K562 (cell line): ENCODE data around the gene ARFGEF3. TPM values are rescaled to one million over a fixed set of nuclear protein-coding genes. Genes with fewer than 3 reads are reported as not detected.
A peak's percentile ranks its signal among the peaks of the same experiment; 100 is the strongest.

ENCODE experiments used
- ATAC-seq: fragments of 200-7000 bp; cut with Tn5 transposase; 3 replicates; pipeline ENCODE4 v1.9.1; 2020; ENCODE audit warnings: moderate library complexity
- BruUV-seq: library from RNA; stranded (reverse); fragments of 400-500 nt; replicated peaks from 2 replicates; lab custom pipeline; 2021; lab: Mats Ljungman, UMichigan
- CTCF ChIA-PET: fragments of 300-600 bp; formaldehyde crosslinking; extraction: SDS; loops from one replicate; lab custom pipeline; 2021; ENCODE audit warnings: low intra/inter-chr PET ratio; lab: Yijun Ruan, JAX
- POLR2A ChIA-PET: fragments of 300-600, 350-650 bp; sonication (Branson Sonifier 250); formaldehyde crosslinking; extraction: SDS; loops from one replicate; lab custom pipeline; 2021; ENCODE audit warnings: antibody characterized with exemption, inconsistent platforms; lab: Yijun Ruan, JAX
- DNase-seq, 4 experiments: peaks; one replicate each; pipeline versions ENCODE4 v3.0.0 to v3.0.0-alpha.2; 2011 to 2018; ENCODE audit warnings: low spot score in 3 of 4, mixed read lengths in 3 of 4; ENCODE audit errors: extremely low read depth in 1 of 4
- FAIRE-seq: peaks from 2 replicates; lab custom pipeline; 2011; peaks lifted over from hg19 to GRCh38; lab: Jason Lieb, UNC
- H2AFZ ChIP-seq: 2 replicates; pipeline ENCODE4 v1.6.0; 2011; ENCODE audit warnings: low read depth, low read length, control low read depth, inconsistent platforms
- H3K27ac ChIP-seq: fragments of 200-600 bp; 3 replicates; pipeline ENCODE4 v1.8.0; 2011; ENCODE audit warnings: low read depth, mild to moderate bottlenecking, control low read depth, inconsistent platforms, low read length, moderate library complexity, mixed read lengths; ENCODE audit errors: extremely low read depth
- H3K27me3 ChIP-seq, 2 experiments: fragments of 300-600 bp in 1 of 2; 2 replicates in 1 of 2; 3 replicates in 1 of 2; pipeline versions ENCODE4 v1.6.0 to v1.8.0; 2011; ENCODE audit warnings: inconsistent platforms in 2 of 2, low read length in 2 of 2, mild to moderate bottlenecking in 1 of 2, mixed read lengths in 1 of 2, moderate library complexity in 1 of 2; ENCODE audit not compliant: control insufficient read depth in 2 of 2, insufficient read depth in 2 of 2
- H3K36me3 ChIP-seq: fragments of 300-600 bp; 3 replicates; pipeline ENCODE4 v1.8.0; 2011; ENCODE audit warnings: mild to moderate bottlenecking, low read length, inconsistent platforms; ENCODE audit not compliant: control insufficient read depth, insufficient read depth
- H3K4me1 ChIP-seq, 2 experiments: fragments of 200-600 bp in 1 of 2; replicated peaks in 1 of 2; 2 replicates in 1 of 2; 3 replicates in 1 of 2; pipeline versions ENCODE4 v1.5.1 to v1.8.0; 2011; ENCODE audit warnings: inconsistent platforms in 2 of 2, low read length in 2 of 2, mild to moderate bottlenecking in 1 of 2, mixed read lengths in 1 of 2, moderate library complexity in 1 of 2; ENCODE audit not compliant: control insufficient read depth in 2 of 2, insufficient read depth in 2 of 2
- H3K4me2 ChIP-seq: 2 replicates; pipeline ENCODE4 v1.6.1; 2011; ENCODE audit warnings: low read length, control low read depth, inconsistent platforms, mixed read lengths; ENCODE audit not compliant: insufficient read depth
- H3K4me3 ChIP-seq: fragments of 200-600 bp; sonication (generic), shearing (Covaris generic); 2 replicates; pipeline ENCODE4 v1.5.1; 2016; ENCODE audit warnings: control low read depth, inconsistent platforms
- H3K79me2 ChIP-seq: fragments of 200-600 bp; 3 replicates; pipeline ENCODE4 v1.8.0; 2011; ENCODE audit warnings: low read length, inconsistent platforms; ENCODE audit not compliant: control insufficient read depth, insufficient read depth
- H3K9ac ChIP-seq, 2 experiments: 2 replicates each; pipeline versions ENCODE4 v1.6.0 to v1.6.1; 2011; ENCODE audit warnings: low read depth in 2 of 2, low read length in 2 of 2, control low read depth in 1 of 2, inconsistent platforms in 1 of 2, mild to moderate bottlenecking in 1 of 2, mixed read lengths in 1 of 2; ENCODE audit not compliant: insufficient read depth in 1 of 2
- H3K9me1 ChIP-seq: one replicate; pipeline ENCODE4 v1.6.0; 2011; ENCODE audit warnings: inconsistent platforms, mild to moderate bottlenecking, low read length, moderate library complexity; ENCODE audit not compliant: control insufficient read depth, insufficient read depth
- H3K9me3 ChIP-seq: replicated peaks from 2 replicates; pipeline ENCODE4 v1.5.1; 2011; ENCODE audit warnings: low read depth, low read length, inconsistent platforms; ENCODE audit not compliant: control insufficient read depth, insufficient read depth
- H4K20me1 ChIP-seq: replicated peaks from 2 replicates; pipeline ENCODE4 v1.6.1; 2011; ENCODE audit warnings: low read length, inconsistent platforms, mixed read lengths; ENCODE audit not compliant: control insufficient read depth, insufficient read depth
- NFE2L1 ChIP-seq: fragments of 450-650 bp; IDR thresholded peaks from 2 replicates; pipeline ENCODE4 v1.6.1; 2016; ENCODE audit warnings: missing genetic modification characterization, low read depth, mild to moderate bottlenecking, missing compliant biosample characterization, moderate library complexity, borderline replicate concordance
- RBM25 ChIP-seq: fragments of 200-400 bp; formaldehyde crosslinking; IDR thresholded peaks from 2 replicates; pipeline ENCODE4 v1.6.1; 2018; ENCODE audit warnings: low read length, low read depth, moderate library complexity; ENCODE audit not compliant: severe bottlenecking
- SIN3B ChIP-seq: fragments of 450-650 bp; IDR thresholded peaks from 2 replicates; pipeline ENCODE4 v1.6.1; 2017; ENCODE audit warnings: low read depth, mild to moderate bottlenecking, moderate library complexity
- TBP ChIP-seq: optimal IDR thresholded peaks from 2 replicates; pipeline ENCODE3; 2011; ENCODE audit warnings: low read depth, low read length, improper control_type of control experiment
- ZNF707 ChIP-seq: fragments of 250-450 bp; sonication (Bioruptor Pico); conservative IDR thresholded peaks from 2 replicates; pipeline ENCODE4 v1.8.0; 2022; ENCODE audit warnings: inconsistent platforms, mild to moderate bottlenecking, moderate library complexity
- WGBS: fragments of 100-300 bp; shearing (Covaris generic); methylation state at CpG from one replicate; pipeline ENCODE4 v1.1.6; 2016; ENCODE audit warnings: low coverage, mixed read lengths; ENCODE audit not compliant: insufficient coverage; ENCODE audit errors: missing lambda C conversion rate; 5-methylcytosine and 5-hydroxymethylcytosine counted together
- in situ Hi-C: fragments of 300-500 bp; cut with MboI; formaldehyde crosslinking; loops from 4 replicates; pipeline ENCODE4 v1.15.0; 2018; ENCODE audit warnings: inconsistent platforms, mixed read lengths
- intact Hi-C: fragments of 100-400 bp; cut with micrococcal nuclease; formaldehyde crosslinking; loops from 2 replicates; pipeline ENCODE4 v1.14.2; 2022
- polyA plus RNA-seq, 8 experiments: library from polyadenylated mRNA; depleted of rRNA in 4 of 8; stranded (reverse) in 5 of 8; unstranded in 3 of 8; fragments of >200 nt; fragmentation: Nextera tagmentation in 2 of 8; fragmentation: Illumina TruSeq in 1 of 8; extraction: Ambion mirVana in 2 of 8; extraction: Trizol in 1 of 8; gene quantifications; 2 replicates each; pipeline versions ENCODE4 v1.2.1 to v1.2.3, GENCODE V29; 2011 to 2014; ENCODE audit warnings: inconsistent platforms in 1 of 8, missing spikeins in 1 of 8
- total RNA-seq, 7 experiments: library from RNA; depleted of rRNA in 6 of 7; stranded (reverse); fragments of >200 nt in 6 of 7; fragmentation: Illumina TruSeq in 2 of 7; extraction: Trizol in 2 of 7; gene quantifications; 2 replicates each; pipeline versions ENCODE4 v1.2.1 to v1.2.3, GENCODE V29; 2011 to 2021; ENCODE audit warnings: low replicate concordance in 1 of 7

ARFGEF3 gene
- total and polyA plus RNA-seq, 9 of the 15 experiments (the other 6 are each of a cell fraction or from before 2014, with no cell fraction given) = under 0.01 to 0.02 TPM; not detected in 7

DNA sequence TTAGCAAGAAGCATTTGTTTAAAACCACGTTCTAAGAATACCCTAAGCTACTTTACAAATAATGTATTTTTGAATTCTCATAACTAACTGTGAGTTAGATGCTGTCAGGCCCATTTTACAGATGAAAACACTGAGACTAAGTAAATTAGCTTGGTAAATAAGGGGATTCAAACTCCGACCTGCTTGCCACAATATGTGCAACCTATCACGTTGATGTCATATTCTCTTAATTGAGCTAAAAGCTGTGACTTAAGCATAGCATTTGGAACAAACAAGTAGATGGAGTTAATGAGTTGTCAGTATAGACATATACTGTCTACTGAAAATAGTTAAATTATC, 45.1 kb upstream of the ARFGEF3 start:
- no peaks in the 10 kb centered on the region for H4K20me1 ChIP-seq
- ChIA-PET CTCF (interaction anchor here (0.8 to 3.0 kb wide), 6 partner anchors 115 to 1248 kb away, joined by 3 to 10 read pairs (median 7); no protein-coding TSS in a partner anchor), POLR2A (interaction anchor here (0.9 kb wide), 1 partner anchor 314 kb away, joined by 3 read pairs; no protein-coding TSS in a partner anchor)
- intact Hi-C loops (loop anchor here (1.0 to 5.0 kb wide), 6 partner anchors 170 to 1248 kb away; partner anchors contain the start of gene REPS1), in situ Hi-C loops (loop anchor here (5.0 to 10.0 kb wide), 4 partner anchors 401 to 1248 kb away; no protein-coding TSS in a partner anchor)
- H3K27me3 ChIP-seq = peaks cover 2 to 3% of the 10 kb centered on the region in 2 experiments; a peak in 1 of 5 replicates
- ATAC-seq = no peak
- H3K27ac ChIP-seq = no peak overlapping the region
- BruUV-seq = no TSS peak
- no peaks in the 10 kb centered on the region for H3K36me3 ChIP-seq
- 3% methylated on average over 3 of the region's 3 CpGs for WGBS
- H3K9me3 ChIP-seq = no peaks in the 10 kb centered on the region
- H3K9me1 ChIP-seq = no peaks in the 10 kb centered on the region
- DNase-seq = no peak
- no peaks in the 10 kb centered on the region for H3K4me1 ChIP-seq
- H3K4me2 ChIP-seq = no peak overlapping the region
- no peaks in the 10 kb centered on the region for H3K79me2 ChIP-seq
- H3K4me3 ChIP-seq = no peak overlapping the region
- FAIRE-seq = no peak
- TF ChIP-seq ZNF707 (CRISPR knock-in tag) = no peak
- peak; percentile 70 for TF ChIP-seq RBM25
- TF ChIP-seq, all 486 proteins: peak for 1
- Histone ChIP-seq H2AFZ (no peak overlapping the region), H3K9ac (no peak overlapping the region)

DNA sequence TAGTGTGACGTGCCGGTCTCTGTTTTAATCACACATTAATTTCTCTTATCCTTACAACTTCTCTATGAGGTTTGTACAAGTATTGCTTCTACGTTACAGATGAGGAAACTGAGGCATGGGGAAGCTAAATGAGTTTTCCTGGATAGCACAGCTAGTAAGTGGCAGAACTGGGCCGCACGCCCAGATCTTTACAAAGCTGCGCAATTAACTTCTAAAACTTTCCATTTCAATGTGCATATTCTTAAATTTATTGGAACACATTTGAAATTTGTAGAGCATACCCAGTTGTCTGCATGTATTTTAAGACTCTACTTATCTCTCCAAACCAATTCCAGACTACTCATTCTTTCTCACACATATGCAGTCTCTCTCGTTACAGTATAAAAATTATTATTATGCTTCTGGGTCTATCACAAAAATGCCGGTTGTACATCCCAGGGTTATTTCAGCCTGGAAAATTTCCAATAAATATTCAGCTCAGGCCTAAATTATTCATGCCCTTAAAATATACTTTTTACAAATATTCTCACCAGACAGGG, 44.3 kb upstream of the ARFGEF3 start:
- Histone ChIP-seq H3K36me3 (no peaks in the 10 kb centered on the region), H3K4me2 (no peak overlapping the region), H3K9me1 (no peaks in the 10 kb centered on the region), H3K27me3 (peaks cover 2 to 3% of the 10 kb centered on the region in 2 experiments; a peak in 1 of 5 replicates), H4K20me1 (no peaks in the 10 kb centered on the region), H3K27ac (no peak overlapping the region), H3K79me2 (no peaks in the 10 kb centered on the region), H2AFZ (no peak overlapping the region), H3K9ac (no peak overlapping the region), H3K4me1 (no peaks in the 10 kb centered on the region), H3K4me3 (no peak overlapping the region), H3K9me3 (no peaks in the 10 kb centered on the region)
- ChIA-PET POLR2A (interaction anchor here (0.7 kb wide), 1 partner anchor 458 kb away, joined by 4 read pairs; no protein-coding TSS in a partner anchor), CTCF (interaction anchor here (0.8 to 2.5 kb wide), 2 partner anchors 116 to 473 kb away, joined by 3 to 9 read pairs; no protein-coding TSS in a partner anchor)
- WGBS = 3% methylated on average over 8 of the region's 8 CpGs
- DNase-seq (no peak), FAIRE-seq (no peak), ATAC-seq (no peak)
- TF ChIP-seq TBP = no peak
- TF ChIP-seq NFE2L1 (tag) = no peak
- TF ChIP-seq SIN3B = no peak
- in situ Hi-C loops = loop anchor here (5.0 to 10.0 kb wide), 4 partner anchors 400 to 1247 kb away; no protein-coding TSS in a partner anchor
- intact Hi-C loops = loop anchor here (2.0 to 5.0 kb wide), 4 partner anchors 169 to 1247 kb away; partner anchors contain the start of gene REPS1
- no TSS peak for BruUV-seq
